HCT116 (cell line): ENCODE measurements around the gene NFKB2. TPM values are rescaled to one million over a fixed set of nuclear protein-coding genes. Genes with fewer than 3 reads are reported as not detected.

Experiments
- ATAC-seq: fragments of 200-7000 bp; cut with Tn5 transposase; 2 replicates; pipeline ENCODE4 v1.9.1; 2020; ENCODE audit warnings: mild to moderate bottlenecking, moderate library complexity
- BruUV-seq: library from RNA; stranded (reverse); fragments of 400-500 nt; replicated peaks from 2 replicates; lab custom pipeline; 2021; lab: Mats Ljungman, UMichigan
- CTCF ChIA-PET: fragments of 300-600 bp; sonication (Branson Sonifier 250); formaldehyde crosslinking; loops from one replicate; lab custom pipeline; 2021; ENCODE audit warnings: antibody characterized with exemption; lab: Charles Lee
- POLR2A ChIA-PET: fragments of 300-600, 350-600 bp; sonication (Branson Sonifier 250); formaldehyde crosslinking; loops from one replicate; lab custom pipeline; 2021; ENCODE audit warnings: antibody characterized with exemption; lab: Charles Lee
- RAD21 ChIA-PET, 2 experiments: fragments of 300-600 bp; sonication (Branson Sonifier 250); formaldehyde crosslinking; loops; one replicate each; lab custom pipeline; 2023; ENCODE audit warnings: low total read pairs in 2 of 2; ENCODE audit not compliant: uncharacterized antibody in 2 of 2, unreplicated experiment in 2 of 2, low non-redundant PET in 1 of 2; lab: Charles Lee
- DNase-seq: peaks from one replicate; pipeline ENCODE4 v3.0.0-alpha.2; 2010; ENCODE audit warnings: low read depth, low spot score
- H2AFZ ChIP-seq: fragments of 200-600 bp; shearing (Covaris generic), sonication (generic); 2 replicates; pipeline ENCODE4 v1.6.1; 2017; ENCODE audit warnings: low read depth, mixed run types, mixed read lengths, antibody characterized with exemption, low read length; ENCODE audit not compliant: poor library complexity, severe bottlenecking
- H3K27ac ChIP-seq: 2 replicates; pipeline ENCODE4 v1.5.1; 2012; ENCODE audit warnings: low read depth, low read length
- H3K27me3 ChIP-seq: fragments of 200-600 bp; sonication (generic); 2 replicates; pipeline ENCODE4 v1.6.1; 2016; ENCODE audit warnings: mixed run types, low read length, mixed read lengths; ENCODE audit not compliant: insufficient read depth
- H3K36me3 ChIP-seq, 2 experiments: fragments of 200-500 bp in 1 of 2; fragments of 200-600 bp in 1 of 2; sonication (Bioruptor generic) in 1 of 2; sonication (generic) in 1 of 2; 2 replicates each; pipeline versions ENCODE4 v1.5.1 to v1.6.1; 2014 to 2016; ENCODE audit warnings: low read length in 2 of 2, inconsistent platforms in 1 of 2, mixed read lengths in 1 of 2, mixed run types in 1 of 2; ENCODE audit not compliant: insufficient read depth in 2 of 2, control insufficient read depth in 1 of 2
- H3K4me1 ChIP-seq, 2 experiments: fragments of 200-600 bp in 1 of 2; sonication (generic) in 1 of 2; 2 replicates each; pipeline versions ENCODE4 v1.5.1 to v1.6.1; 2012 to 2017; ENCODE audit warnings: low read length in 2 of 2, inconsistent platforms in 1 of 2, mild to moderate bottlenecking in 1 of 2, mixed read lengths in 1 of 2, mixed run types in 1 of 2, moderate library complexity in 1 of 2; ENCODE audit not compliant: insufficient read depth in 2 of 2, control insufficient read depth in 1 of 2
- H3K4me2 ChIP-seq: fragments of 200-600 bp; sonication (generic); 2 replicates; pipeline ENCODE4 v1.6.1; 2017; ENCODE audit warnings: mixed run types, low read length, mixed read lengths
- H3K4me3 ChIP-seq, 2 experiments: fragments of 200-600 bp in 1 of 2; sonication (generic) in 1 of 2; replicated peaks in 1 of 2; 2 replicates each; pipeline ENCODE4 v1.5.1; 2011 to 2016; ENCODE audit warnings: low read length in 2 of 2, control low read depth in 1 of 2, low read depth in 1 of 2, mild to moderate bottlenecking in 1 of 2, mixed read lengths in 1 of 2, mixed run types in 1 of 2
- H3K79me2 ChIP-seq: fragments of 200-600 bp; sonication (generic); 2 replicates; pipeline ENCODE4 v1.6.1; 2017; ENCODE audit warnings: mild to moderate bottlenecking, mixed run types, low read length, moderate library complexity, mixed read lengths; ENCODE audit not compliant: insufficient read depth
- H3K9ac ChIP-seq: fragments of 200-600 bp; sonication (generic); 2 replicates; pipeline ENCODE4 v1.6.1; 2016; ENCODE audit warnings: low read length, mixed read lengths
- H3K9me2 ChIP-seq: fragments of 200-600 bp; sonication (generic), shearing (Covaris generic); 2 replicates; pipeline ENCODE4 v1.6.1; 2017; ENCODE audit warnings: mixed run types, mild to moderate bottlenecking, moderate library complexity; ENCODE audit not compliant: insufficient read depth
- H3K9me3 ChIP-seq, 2 experiments: fragments of 200-500 bp in 1 of 2; fragments of 200-600 bp in 1 of 2; sonication (Bioruptor generic) in 1 of 2; sonication (generic) in 1 of 2; 2 replicates each; pipeline ENCODE4 v1.6.1; 2014 to 2017; ENCODE audit warnings: low read length in 2 of 2, mixed read lengths in 2 of 2, inconsistent platforms in 1 of 2, low read depth in 1 of 2, mild to moderate bottlenecking in 1 of 2, mixed run types in 1 of 2, moderate library complexity in 1 of 2; ENCODE audit not compliant: control insufficient read depth in 1 of 2, insufficient read depth in 1 of 2
- H4K20me1 ChIP-seq: fragments of 200-600 bp; sonication (generic), shearing (Covaris generic); 2 replicates; pipeline ENCODE4 v1.6.1; 2017; ENCODE audit warnings: mixed run types, mild to moderate bottlenecking, moderate library complexity; ENCODE audit not compliant: insufficient read depth
- CBX3 ChIP-seq: IDR thresholded peaks from 2 replicates; pipeline ENCODE4 v1.6.1; 2012; ENCODE audit warnings: low read depth
- CEBPB ChIP-seq: IDR thresholded peaks from 2 replicates; pipeline ENCODE4 v1.6.1; 2012; ENCODE audit warnings: low read depth
- EGR1 ChIP-seq: IDR thresholded peaks from 2 replicates; pipeline ENCODE4 v1.6.1; 2012; ENCODE audit warnings: low read depth
- ELF1 ChIP-seq: IDR thresholded peaks from 2 replicates; pipeline ENCODE4 v1.6.1; 2012; ENCODE audit warnings: low read depth, borderline replicate concordance
- EZH2 ChIP-seq: fragments of 200-600 bp; sonication (generic); IDR thresholded peaks from 2 replicates; pipeline ENCODE4 v1.6.1; 2017; ENCODE audit warnings: antibody characterized with exemption, mixed run types
- EZH2phosphoT487 ChIP-seq: fragments of 200-600 bp; IDR thresholded peaks from 2 replicates; pipeline ENCODE4 v1.6.1; 2018; ENCODE audit warnings: antibody characterized with exemption, borderline replicate concordance
- FOSL1 ChIP-seq: IDR thresholded peaks from 2 replicates; pipeline ENCODE4 v1.6.1; 2012; ENCODE audit warnings: low read depth
- JUND ChIP-seq: IDR thresholded peaks from 2 replicates; pipeline ENCODE4 v1.6.1; 2012
- POLR2AphosphoS5 ChIP-seq: IDR thresholded peaks from 2 replicates; pipeline ENCODE4 v1.6.1; 2011; ENCODE audit warnings: mild to moderate bottlenecking, low read depth, low read length, moderate library complexity
- RAD21 ChIP-seq: IDR thresholded peaks from 2 replicates; pipeline ENCODE4 v1.6.1; 2012; ENCODE audit warnings: low read depth, mild to moderate bottlenecking
- SP1 ChIP-seq: IDR thresholded peaks from 2 replicates; pipeline ENCODE4 v1.6.1; 2012; ENCODE audit warnings: low read depth
- SRF ChIP-seq: IDR thresholded peaks from 2 replicates; pipeline ENCODE4 v1.6.1; 2012; ENCODE audit warnings: low read depth
- TCF7L2 ChIP-seq: IDR thresholded peaks from 2 replicates; pipeline ENCODE4 v1.7.0; 2011; ENCODE audit warnings: borderline replicate concordance, inconsistent platforms; ENCODE audit not compliant: insufficient read depth, insufficient read length; ENCODE audit errors: extremely low read depth
- YY1 ChIP-seq: IDR thresholded peaks from 2 replicates; pipeline ENCODE4 v1.6.1; 2011; ENCODE audit warnings: low read length, low read depth, moderate library complexity, mild to moderate bottlenecking; ENCODE audit not compliant: insufficient replicate concordance; ENCODE audit errors: extremely low read depth
- ZFX ChIP-seq: fragments of 450-650 bp; IDR thresholded peaks from 2 replicates; pipeline ENCODE4 v1.6.1; 2017
- ZNF274 ChIP-seq: fragments of 200-500 bp; sonication (Bioruptor generic); IDR thresholded peaks from 2 replicates; pipeline ENCODE4 v1.6.1; 2014; ENCODE audit warnings: mild to moderate bottlenecking, low read depth, low read length, inconsistent platforms
- intact Hi-C: fragments of 100-400 bp; cut with micrococcal nuclease; formaldehyde crosslinking; loops from 2 replicates; pipeline ENCODE4 v1.10.0; 2022
- total RNA-seq: library from RNA; stranded (reverse); gene quantifications from one replicate; pipeline ENCODE4 v1.2.1, GENCODE V29; 2021; ENCODE audit not compliant: unreplicated experiment
- TF ChIP-seq, protein P1 (sequence below): IDR thresholded peaks from 2 replicates; pipeline ENCODE4 v1.6.1; 2012
- TF ChIP-seq, protein P2 (sequence below): IDR thresholded peaks from 2 replicates; pipeline ENCODE4 v1.6.1; 2011; ENCODE audit warnings: mild to moderate bottlenecking, low read length, moderate library complexity; ENCODE audit not compliant: insufficient replicate concordance; ENCODE audit errors: extremely low read depth
- TF ChIP-seq, protein P3 (sequence below), 3 experiments: fragments of 200-600 bp in 1 of 3; sonication (generic) in 1 of 3; IDR thresholded peaks in 2 of 3; conservative IDR thresholded peaks in 1 of 3; 2 replicates each; pipeline ENCODE4 v1.5.1; 2012 to 2017; ENCODE audit warnings: low read depth in 2 of 3, low read length in 2 of 3, antibody characterized with exemption in 1 of 3, borderline replicate concordance in 1 of 3, control low read depth in 1 of 3, mild to moderate bottlenecking in 1 of 3, mixed read lengths in 1 of 3, mixed run types in 1 of 3, moderate library complexity in 1 of 3; ENCODE audit not compliant: insufficient read depth in 1 of 3

NFKB2 gene
- total RNA-seq, 1 experiment from 2014 or later, result 115 TPM

DNA sequence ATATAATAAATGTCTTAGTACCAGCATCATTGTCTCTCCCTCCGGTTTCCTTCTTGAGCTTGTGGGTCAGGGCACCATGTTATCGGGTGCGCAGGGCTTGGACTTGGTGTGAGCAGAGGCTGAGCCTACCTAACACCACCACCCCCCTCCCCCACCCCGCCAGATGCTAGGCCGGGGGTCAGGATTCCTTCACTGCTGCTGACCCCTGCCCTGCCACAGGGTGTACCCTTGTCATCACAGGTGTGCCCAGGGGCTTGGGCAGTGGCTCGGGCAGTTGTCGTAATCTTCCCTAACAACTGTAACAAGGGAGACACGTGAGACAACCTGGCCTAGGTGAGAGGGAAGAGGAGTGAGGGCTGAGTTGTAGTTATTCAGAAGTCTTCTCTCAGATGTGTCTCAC is 12.6 kb upstream of the NFKB2 start:
- H3K4me2 ChIP-seq, result no peak overlapping the region
- H2AFZ ChIP-seq, result no peak overlapping the region
- no TSS peak for BruUV-seq
- intact Hi-C loops, result no loop called here
- no peaks in the 10 kb centered on the region for H3K9me3 ChIP-seq
- DNase-seq, result no peak
- no peaks in the 10 kb centered on the region for H3K9me2 ChIP-seq
- RAD21 ChIA-PET, result no interaction called here
- no peak overlapping the region for H3K9ac ChIP-seq
- no peaks in the 10 kb centered on the region for H3K27me3 ChIP-seq
- H3K4me1 ChIP-seq, result no peaks in the 10 kb centered on the region
- CTCF ChIA-PET, result interaction anchor here (1.3 to 3.6 kb wide), 4 partner anchors 12 to 152 kb away, joined by 5 to 41 read pairs (median 18); partner anchors contain the start of gene NFKB2
- no peak for ATAC-seq
- H3K36me3 ChIP-seq, result peaks cover 19 to 24% of the 10 kb centered on the region in 2 experiments
- H3K79me2 ChIP-seq, result no peaks in the 10 kb centered on the region
- no peak overlapping the region for H3K27ac ChIP-seq
- no peaks in the 10 kb centered on the region for H4K20me1 ChIP-seq
- POLR2A ChIA-PET, result no interaction called here
- TF ChIP-seq EGR1 (no peak), JUND (no peak), EZH2 (no peak), ZFX (no peak), RAD21 (no peak), YY1 (no peak), FOSL1 (no peak), ZNF274 (no peak), CEBPB (no peak), CBX3 (no peak), SRF (no peak), ELF1 (no peak), EZH2phosphoT487 (no peak), POLR2AphosphoS5 (no peak), TCF7L2 (no peak), SP1 (no peak)
- TF ChIP-seq, protein P1, sequence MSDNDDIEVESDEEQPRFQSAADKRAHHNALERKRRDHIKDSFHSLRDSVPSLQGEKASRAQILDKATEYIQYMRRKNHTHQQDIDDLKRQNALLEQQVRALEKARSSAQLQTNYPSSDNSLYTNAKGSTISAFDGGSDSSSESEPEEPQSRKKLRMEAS, result no peak
- TF ChIP-seq, protein P2, sequence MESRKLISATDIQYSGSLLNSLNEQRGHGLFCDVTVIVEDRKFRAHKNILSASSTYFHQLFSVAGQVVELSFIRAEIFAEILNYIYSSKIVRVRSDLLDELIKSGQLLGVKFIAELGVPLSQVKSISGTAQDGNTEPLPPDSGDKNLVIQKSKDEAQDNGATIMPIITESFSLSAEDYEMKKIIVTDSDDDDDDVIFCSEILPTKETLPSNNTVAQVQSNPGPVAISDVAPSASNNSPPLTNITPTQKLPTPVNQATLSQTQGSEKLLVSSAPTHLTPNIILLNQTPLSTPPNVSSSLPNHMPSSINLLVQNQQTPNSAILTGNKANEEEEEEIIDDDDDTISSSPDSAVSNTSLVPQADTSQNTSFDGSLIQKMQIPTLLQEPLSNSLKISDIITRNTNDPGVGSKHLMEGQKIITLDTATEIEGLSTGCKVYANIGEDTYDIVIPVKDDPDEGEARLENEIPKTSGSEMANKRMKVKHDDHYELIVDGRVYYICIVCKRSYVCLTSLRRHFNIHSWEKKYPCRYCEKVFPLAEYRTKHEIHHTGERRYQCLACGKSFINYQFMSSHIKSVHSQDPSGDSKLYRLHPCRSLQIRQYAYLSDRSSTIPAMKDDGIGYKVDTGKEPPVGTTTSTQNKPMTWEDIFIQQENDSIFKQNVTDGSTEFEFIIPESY, result no peak
- TF ChIP-seq, protein P3, sequence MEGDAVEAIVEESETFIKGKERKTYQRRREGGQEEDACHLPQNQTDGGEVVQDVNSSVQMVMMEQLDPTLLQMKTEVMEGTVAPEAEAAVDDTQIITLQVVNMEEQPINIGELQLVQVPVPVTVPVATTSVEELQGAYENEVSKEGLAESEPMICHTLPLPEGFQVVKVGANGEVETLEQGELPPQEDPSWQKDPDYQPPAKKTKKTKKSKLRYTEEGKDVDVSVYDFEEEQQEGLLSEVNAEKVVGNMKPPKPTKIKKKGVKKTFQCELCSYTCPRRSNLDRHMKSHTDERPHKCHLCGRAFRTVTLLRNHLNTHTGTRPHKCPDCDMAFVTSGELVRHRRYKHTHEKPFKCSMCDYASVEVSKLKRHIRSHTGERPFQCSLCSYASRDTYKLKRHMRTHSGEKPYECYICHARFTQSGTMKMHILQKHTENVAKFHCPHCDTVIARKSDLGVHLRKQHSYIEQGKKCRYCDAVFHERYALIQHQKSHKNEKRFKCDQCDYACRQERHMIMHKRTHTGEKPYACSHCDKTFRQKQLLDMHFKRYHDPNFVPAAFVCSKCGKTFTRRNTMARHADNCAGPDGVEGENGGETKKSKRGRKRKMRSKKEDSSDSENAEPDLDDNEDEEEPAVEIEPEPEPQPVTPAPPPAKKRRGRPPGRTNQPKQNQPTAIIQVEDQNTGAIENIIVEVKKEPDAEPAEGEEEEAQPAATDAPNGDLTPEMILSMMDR (IDR thresholded peaks at IDR 0.05 in 2 of 3, conservative IDR thresholded peaks at IDR 0.05 in 1 of 3; ENCODE audit: borderline replicate concordance in 1 of 3, insufficient read depth in 1 of 3, low read depth in 2 of 3, low read length in 2 of 3), result no peak
- no peak overlapping the region for H3K4me3 ChIP-seq
